Activated T-helper 2 cell treated with anti-CD3 and anti-CD28 coated beads, Interferon-gamma antibody, Interleukin-2, Interleukin-4, amounts not matched to agents 10 μg/mL and 5 μg/mL and 100 μg/mL, durations not matched to agents 14 hours and 24 hours and 36 hours (primary cell): ENCODE results near the gene ASB3. TPM values are rescaled to one million over a fixed set of nuclear protein-coding genes. Genes with fewer than 3 reads are reported as not detected.
"Not testable (repeated sequence)": the region's sequence is repeated elsewhere in the genome, so short reads cannot be mapped to it uniquely, and the experiment has no call there.

ENCODE experiments used
- DNase-seq: peaks from one replicate; pipeline ENCODE4 v3.0.0; 2021; ENCODE audit warnings: low spot score
- H3K27ac Mint-ChIP-seq: one replicate; pipeline ENCODE4 v1.8.0; 2021; ENCODE audit warnings: mixed read lengths
- H3K27me3 Mint-ChIP-seq: one replicate; pipeline ENCODE4 v1.8.0; 2021; ENCODE audit warnings: low read depth, mixed read lengths
- H3K36me3 Mint-ChIP-seq: one replicate; pipeline ENCODE4 v1.8.0; 2021; ENCODE audit warnings: low read depth, mixed read lengths
- H3K4me1 Mint-ChIP-seq: one replicate; pipeline ENCODE4 v1.8.0; 2021; ENCODE audit warnings: low read depth, mixed read lengths
- H3K4me3 Mint-ChIP-seq: one replicate; pipeline ENCODE4 v1.8.0; 2021; ENCODE audit warnings: low read depth, mild to moderate bottlenecking, moderate library complexity, mixed read lengths
- H3K9me3 Mint-ChIP-seq: one replicate; pipeline ENCODE4 v1.8.0; 2021; ENCODE audit warnings: mixed read lengths
- intact Hi-C: fragments of 100-400 bp; cut with micrococcal nuclease; formaldehyde crosslinking; loops from one replicate; pipeline ENCODE4 v1.15.1; 2023
- total RNA-seq: library from RNA; stranded (reverse); gene quantifications from 2 replicates; pipeline ENCODE4 v1.2.3, GENCODE V29; 2022

The ASB3 gene
- total RNA-seq, 1 donor from 2014 or later, result 26.4 TPM

DNA sequence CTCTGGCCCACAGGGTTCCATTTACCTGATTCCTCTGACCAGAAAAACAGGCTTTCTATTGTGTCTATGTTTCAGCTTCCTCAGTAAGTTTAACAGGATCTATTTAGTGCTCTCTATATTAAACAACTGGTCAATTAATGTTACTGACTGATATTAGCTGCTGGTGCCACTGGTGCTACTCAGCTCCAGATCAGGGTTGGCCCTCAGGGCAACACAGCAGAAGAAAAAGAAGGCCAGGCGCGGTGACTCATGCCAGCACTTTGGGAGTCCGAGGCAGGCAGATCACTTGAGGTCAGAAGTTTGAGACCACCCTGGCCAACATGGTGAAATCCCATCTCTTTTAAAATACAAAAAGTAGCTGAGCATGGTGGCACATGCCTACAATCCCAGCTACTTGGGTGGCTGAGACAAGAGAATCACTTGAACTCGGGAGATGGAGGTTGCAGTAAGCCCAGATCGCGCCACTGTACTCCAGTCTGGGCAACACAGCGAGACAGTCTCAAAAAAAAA, 75.4 kb downstream of the ASB3 start:
- Mint-ChIP-seq H3K4me1 (peaks cover 1% of the 10 kb centered on the region), H3K36me3 (peaks cover 73% of the 10 kb centered on the region), H3K27me3 (no peaks in the 10 kb centered on the region), H3K9me3 (peaks cover 28% of the 10 kb centered on the region), H3K27ac (no peak overlapping the region), H3K4me3 (no peak overlapping the region)
- intact Hi-C loops, result no loop called here
- DNase-seq, result no peak

- Mint-ChIP-seq H3K4me1 (peaks cover 1% of the 10 kb centered on the region), H3K27ac (no peak overlapping the region), H3K4me3 (no peak overlapping the region), H3K9me3 (peaks cover 28% of the 10 kb centered on the region), H3K36me3 (peaks cover 66% of the 10 kb centered on the region), H3K27me3 (no peaks in the 10 kb centered on the region)
- DNase-seq, result no peak
- intact Hi-C loops, result no loop called here
Measured at GRCh38 chr2:53708988-53709387, 77.8 kb downstream of the ASB3 start.

DNA sequence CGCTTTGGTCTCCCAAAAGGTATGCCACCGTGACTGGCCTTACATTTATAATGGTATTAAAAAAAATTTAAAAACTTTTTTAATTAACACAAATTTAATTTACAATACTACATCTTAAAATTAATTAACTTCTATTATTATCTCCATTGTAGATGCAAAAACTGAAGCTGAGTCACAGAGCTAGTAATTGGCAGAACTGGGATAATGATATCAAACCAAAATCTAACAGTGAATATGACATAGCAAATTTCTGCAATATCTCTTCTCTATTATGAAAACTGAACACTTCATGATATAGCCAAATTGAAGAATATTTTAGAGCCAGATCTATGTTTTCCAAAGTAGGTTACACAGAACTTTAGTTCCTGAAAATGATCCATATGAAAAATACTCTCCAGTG, 85.5 kb downstream of the ASB3 start:
- Mint-ChIP-seq H3K4me3 (no peak overlapping the region), H3K27ac (no peak overlapping the region), H3K4me1 (no peaks in the 10 kb centered on the region), H3K9me3 (peaks cover 6% of the 10 kb centered on the region), H3K27me3 (no peaks in the 10 kb centered on the region), H3K36me3 (peaks cover 40% of the 10 kb centered on the region)
- intact Hi-C loops, result no loop called here
- DNase-seq, result no peak

- H3K9me3 Mint-ChIP-seq, result peaks cover 6% of the 10 kb centered on the region
- H3K27me3 Mint-ChIP-seq, result no peaks in the 10 kb centered on the region
- H3K27ac Mint-ChIP-seq, result no peak overlapping the region
- H3K4me3 Mint-ChIP-seq, result no peak overlapping the region
- intact Hi-C loops, result no loop called here
- H3K4me1 Mint-ChIP-seq, result no peaks in the 10 kb centered on the region
- DNase-seq, result no peak
- H3K36me3 Mint-ChIP-seq, result peaks cover 36% of the 10 kb centered on the region
Measured at GRCh38 chr2:53697686-53698085, 89.1 kb downstream of the ASB3 start.

GRCh38 chr2:53697092-53697491, 89.7 kb downstream of the ASB3 start:
- Mint-ChIP-seq H3K27ac (no peak overlapping the region), H3K4me3 (no peak overlapping the region), H3K4me1 (no peaks in the 10 kb centered on the region), H3K36me3 (peaks cover 34% of the 10 kb centered on the region), H3K27me3 (no peaks in the 10 kb centered on the region), H3K9me3 (peaks cover 6% of the 10 kb centered on the region)
- DNase-seq, result no peak
- intact Hi-C loops, result no loop called here

GRCh38 chr2:53695575-53695974, 91.2 kb downstream of the ASB3 start:
- Mint-ChIP-seq H3K36me3 (peaks cover 30% of the 10 kb centered on the region), H3K4me3 (no peak overlapping the region), H3K4me1 (peaks cover 8% of the 10 kb centered on the region), H3K9me3 (peaks cover 6% of the 10 kb centered on the region), H3K27ac (no peak overlapping the region), H3K27me3 (no peaks in the 10 kb centered on the region)
- DNase-seq, result no peak
- intact Hi-C loops, result no loop called here

GRCh38 chr2:53694096-53694771, 92.5 kb downstream of the ASB3 start:
- DNase-seq, result no peak
- no peak overlapping the region for H3K4me3 Mint-ChIP-seq
- no peak overlapping the region for H3K27ac Mint-ChIP-seq
- peaks cover 17% of the 10 kb centered on the region for H3K36me3 Mint-ChIP-seq
- peaks cover 8% of the 10 kb centered on the region for H3K4me1 Mint-ChIP-seq
- intact Hi-C loops, result no loop called here
- no peaks in the 10 kb centered on the region for H3K27me3 Mint-ChIP-seq
- peaks cover 6% of the 10 kb centered on the region for H3K9me3 Mint-ChIP-seq

DNA sequence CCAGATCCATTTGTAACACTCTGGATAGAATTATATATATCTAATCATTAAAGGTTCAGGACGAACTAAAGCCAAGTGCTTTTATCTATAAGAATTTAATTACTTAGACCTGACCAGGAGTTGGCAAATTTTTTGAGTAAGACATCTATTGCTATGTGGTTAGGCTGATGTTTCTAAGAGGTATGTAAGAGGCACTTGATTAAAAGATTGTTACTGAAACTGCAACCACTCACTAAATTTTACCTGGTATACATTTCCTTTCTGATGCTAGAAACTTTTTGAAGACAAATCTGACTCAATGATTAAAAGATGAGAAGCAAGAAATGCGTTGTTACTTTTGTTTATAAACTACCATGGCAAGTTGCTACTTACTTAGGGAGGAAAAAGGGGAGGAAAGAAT, 95.9 kb downstream of the ASB3 start:
- Mint-ChIP-seq H3K4me1 (peaks cover 8% of the 10 kb centered on the region), H3K27me3 (no peaks in the 10 kb centered on the region), H3K4me3 (no peak overlapping the region), H3K36me3 (peaks cover 10% of the 10 kb centered on the region), H3K27ac (no peak overlapping the region), H3K9me3 (no peaks in the 10 kb centered on the region)
- intact Hi-C loops, result no loop called here
- no peak for DNase-seq

GRCh38 chr2:53672881-53673522, 113.8 kb downstream of the ASB3 start:
- H3K4me3 Mint-ChIP-seq, result no peak overlapping the region
- no peak for DNase-seq
- peaks cover 14% of the 10 kb centered on the region for H3K36me3 Mint-ChIP-seq
- H3K27me3 Mint-ChIP-seq, result no peaks in the 10 kb centered on the region
- no peak overlapping the region for H3K27ac Mint-ChIP-seq
- intact Hi-C loops, result no loop called here
- H3K4me1 Mint-ChIP-seq, result no peaks in the 10 kb centered on the region
- no peaks in the 10 kb centered on the region for H3K9me3 Mint-ChIP-seq

DNA sequence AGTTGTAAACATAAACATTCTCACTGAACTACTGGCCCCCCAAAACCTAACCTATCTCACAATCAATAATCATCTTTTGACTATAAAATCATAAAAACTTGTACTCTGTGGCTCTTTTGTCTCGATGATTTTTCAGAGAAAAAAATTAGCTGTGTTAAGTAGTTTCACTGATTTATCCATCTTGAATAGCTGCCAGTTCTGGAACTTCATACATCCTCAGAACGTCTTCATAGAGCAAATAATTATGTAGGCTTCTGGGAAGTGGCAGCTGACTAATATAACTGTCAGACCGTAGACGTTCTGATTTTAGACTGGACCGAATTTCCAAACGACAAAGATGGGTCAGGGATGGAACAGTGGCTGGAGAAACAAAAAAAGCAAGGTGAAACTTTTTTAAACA, 116.4 kb downstream of the ASB3 start:
- intact Hi-C loops, result no loop called here
- H3K27me3 Mint-ChIP-seq, result no peaks in the 10 kb centered on the region
- no peak overlapping the region for H3K4me3 Mint-ChIP-seq
- no peak for DNase-seq
- no peak overlapping the region for H3K27ac Mint-ChIP-seq
- H3K36me3 Mint-ChIP-seq, result peaks cover 21% of the 10 kb centered on the region
- no peaks in the 10 kb centered on the region for H3K4me1 Mint-ChIP-seq
- no peaks in the 10 kb centered on the region for H3K9me3 Mint-ChIP-seq

DNA sequence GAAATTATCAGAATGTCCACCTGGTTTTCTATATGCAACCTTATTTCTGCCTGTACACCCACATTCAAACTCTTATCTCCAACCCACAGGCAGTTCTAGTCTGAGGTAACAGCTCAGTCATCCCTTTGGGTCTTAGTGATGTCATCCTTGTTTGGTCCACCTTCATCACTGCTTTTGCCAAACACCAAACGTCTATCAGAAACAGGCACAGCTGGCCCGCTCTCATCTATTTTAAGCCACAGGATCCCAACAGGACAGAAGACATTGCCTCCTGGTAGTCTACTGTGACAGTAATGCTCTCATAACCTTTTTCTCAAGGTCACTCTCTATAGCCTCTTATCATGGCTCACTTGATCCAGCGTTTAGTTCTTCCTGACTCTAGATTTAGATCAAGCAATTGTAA, 118.1 kb downstream of the ASB3 start:
- intact Hi-C loops, result no loop called here
- Mint-ChIP-seq H3K27ac (no peak overlapping the region), H3K36me3 (peaks cover 21% of the 10 kb centered on the region), H3K4me3 (no peak overlapping the region), H3K27me3 (no peaks in the 10 kb centered on the region), H3K9me3 (no peaks in the 10 kb centered on the region), H3K4me1 (no peaks in the 10 kb centered on the region)
- DNase-seq, result no peak

- not testable (repeated sequence) for H3K4me1 Mint-ChIP-seq
Measured at GRCh38 chr2:53667130-53667529, 119.6 kb downstream of the ASB3 start.

GRCh38 chr2:53660886-53661285, 125.9 kb downstream of the ASB3 start:
- no peak overlapping the region for H3K27ac Mint-ChIP-seq
- H3K27me3 Mint-ChIP-seq, result no peaks in the 10 kb centered on the region
- DNase-seq, result no peak
- intact Hi-C loops, result no loop called here
- H3K36me3 Mint-ChIP-seq, result no peaks in the 10 kb centered on the region
- H3K4me1 Mint-ChIP-seq, result no peaks in the 10 kb centered on the region
- no peaks in the 10 kb centered on the region for H3K9me3 Mint-ChIP-seq
- no peak overlapping the region for H3K4me3 Mint-ChIP-seq

More at GRCh38 chr2:53667130-53667529, 119.6 kb downstream of the ASB3 start:
- intact Hi-C loops, H3K27ac Mint-ChIP-seq, H3K9me3 Mint-ChIP-seq, H3K27me3 Mint-ChIP-seq, H3K4me3 Mint-ChIP-seq, DNase-seq: not testable (repeated sequence)
- peaks cover 21% of the 10 kb centered on the region for H3K36me3 Mint-ChIP-seq
